ENCODE results near the gene SLC35F3.
"Not testable (repeated sequence)": the region's sequence is repeated elsewhere in the genome, so short reads cannot be mapped to it uniquely, and the experiment has no call there.

The SLC35F3 gene

GRCh38 chr1:234152344-234152743 lies 247.9 kb downstream of the SLC35F3 start:
- DNase-seq: not testable (repeated sequence)

- DNase-seq: peak; percentile 65
Observed at GRCh38 chr1:234154320-234155251, 250.1 kb downstream of the SLC35F3 start.

- no peak for DNase-seq
Observed at GRCh38 chr1:234162661-234163060, 258.2 kb downstream of the SLC35F3 start.

GRCh38 chr1:234163267-234163919 lies 258.9 kb downstream of the SLC35F3 start:
- no peak for DNase-seq

- DNase-seq: no peak
Observed at GRCh38 chr1:234164098-234164709, 259.7 kb downstream of the SLC35F3 start.

GRCh38 chr1:234168061-234168724 lies 263.7 kb downstream of the SLC35F3 start:
- DNase-seq: no peak

- DNase-seq: no peak
Observed at GRCh38 chr1:234169161-234169849, 264.8 kb downstream of the SLC35F3 start.

GRCh38 chr1:234170067-234170466 lies 265.6 kb downstream of the SLC35F3 start:
- DNase-seq: no peak

- DNase-seq: no peak
Observed at GRCh38 chr1:234170622-234171021, 266.1 kb downstream of the SLC35F3 start.

GRCh38 chr1:234173968-234174367 lies 269.5 kb downstream of the SLC35F3 start:
- no peak for DNase-seq

- DNase-seq: no peak
Observed at GRCh38 chr1:234175363-234175762, 270.9 kb downstream of the SLC35F3 start.

- DNase-seq: no peak
Observed at GRCh38 chr1:234176000-234176399, 271.5 kb downstream of the SLC35F3 start.

- not testable (repeated sequence) for DNase-seq
Observed at GRCh38 chr1:234176847-234177246, 272.4 kb downstream of the SLC35F3 start.

- DNase-seq: no peak
Observed at GRCh38 chr1:234185438-234185837, 281.0 kb downstream of the SLC35F3 start.

GRCh38 chr1:234186037-234186688 lies 281.7 kb downstream of the SLC35F3 start:
- no peak for DNase-seq

- no peak for DNase-seq
Observed at GRCh38 chr1:234188454-234188792, 283.9 kb downstream of the SLC35F3 start.

- no peak for DNase-seq
Observed at GRCh38 chr1:234197839-234198238, 293.4 kb downstream of the SLC35F3 start.

GRCh38 chr1:234199476-234200127 lies 295.1 kb downstream of the SLC35F3 start:
- DNase-seq: no peak

- no peak for DNase-seq
Observed at GRCh38 chr1:234200566-234200965, 296.1 kb downstream of the SLC35F3 start.

- no peak for DNase-seq
Observed at GRCh38 chr1:234201600-234201999, 297.1 kb downstream of the SLC35F3 start.

GRCh38 chr1:234205966-234206365 lies 301.5 kb downstream of the SLC35F3 start:
- no peak for DNase-seq
